Measurements from ENCODE around the gene CD164. TPM values are rescaled to one million over a fixed set of nuclear protein-coding genes. Genes with fewer than 3 reads are reported as not detected.

CD164 gene
- total and polyA plus RNA-seq, 2 of the 13 experiments (the other 11 are each of a cell fraction or from before 2014, with no cell fraction given): 222 to 293 TPM

- no peaks in the 10 kb centered on the region for H3K36me3 ChIP-seq (replicated peaks in 1 of 2; ENCODE audit: control insufficient read depth in 1 of 2, insufficient read depth in 2 of 2, low read length in 2 of 2)
- no peak overlapping the region for H3K27ac ChIP-seq (ENCODE audit: extremely low read length, insufficient read depth, low read length)
- H3K4me3 ChIP-seq (replicated peaks in 1 of 3; ENCODE audit: insufficient read depth in 1 of 3, low read depth in 2 of 3, low read length in 3 of 3): no peak overlapping the region
- H3K79me2 ChIP-seq (ENCODE audit: insufficient read depth, low read length): no peaks in the 10 kb centered on the region
- 72% methylated on average over 2 of the region's 8 CpGs for WGBS (ENCODE audit: low lambda C conversion rate)
- no TSS peak for BruUV-seq (replicated peaks)
- peaks cover 30% of the 10 kb centered on the region for H3K4me1 ChIP-seq (ENCODE audit: insufficient read depth, low read length)
- H4K20me1 ChIP-seq (ENCODE audit: insufficient read depth, low read length): no peaks in the 10 kb centered on the region
- CTCF ChIA-PET (ENCODE audit: low intra/inter-chr PET ratio, low total read pairs): no interaction called here
- DNase-seq (ENCODE audit: low spot score) (no peak), FAIRE-seq (no peak), ATAC-seq (no peak)
- no peaks in the 10 kb centered on the region for H3K9me3 ChIP-seq (ENCODE audit: low read length)
- POLR2A ChIA-PET: interaction anchor here (0.6 to 1.0 kb wide), 2 partner anchors 34 to 36 kb away, joined by 3 to 4 read pairs; partner anchors contain the start of gene CD164
- H3K27me3 ChIP-seq (ENCODE audit: control insufficient read depth in 1 of 2, insufficient read depth in 2 of 2, low read length in 2 of 2): no peaks in the 10 kb centered on the region
- in situ Hi-C loops (cut with HindIII; ENCODE audit: extremely low pct_ligation_motif_present, low pct_unique_long_range_greater_than_20kb): no loop called here
- H3K9ac ChIP-seq (ENCODE audit: insufficient read depth, low read depth, low read length): no peak overlapping the region
- intact Hi-C loops (cut with micrococcal nuclease; ENCODE audit: unreplicated experiment): no loop called here
- H2AFZ ChIP-seq (ENCODE audit: low read length): no peak overlapping the region
- no peak overlapping the region for H3K4me2 ChIP-seq (ENCODE audit: low read depth, low read length)
- TF ChIP-seq POLR2AphosphoS5 (IDR thresholded peaks at IDR 0.05; ENCODE audit: low read depth, low read length) (no peak), IRF9 (CRISPR knock-in tag; IDR thresholded peaks at IDR 0.05; ENCODE audit: borderline replicate concordance) (no peak), PRDM4 (CRISPR knock-in tag; IDR thresholded peaks at IDR 0.05; ENCODE audit: borderline replicate concordance) (no peak), ZNF660 (CRISPR knock-in tag; IDR thresholded peaks at IDR 0.05; ENCODE audit: borderline replicate concordance, low read depth) (no peak), LBX2 (CRISPR knock-in tag; IDR thresholded peaks at IDR 0.05; ENCODE audit: borderline replicate concordance) (no peak), ZGPAT (CRISPR knock-in tag; IDR thresholded peaks at IDR 0.05) (no peak), STAT5B (CRISPR knock-in tag; IDR thresholded peaks at IDR 0.05) (no peak), SNAPC4 (CRISPR knock-in tag; IDR thresholded peaks at IDR 0.05) (no peak), U2AF2 (IDR thresholded peaks at IDR 0.05; ENCODE audit: low read depth, low read length) (no peak), HNRNPL (IDR thresholded peaks at IDR 0.05; ENCODE audit: low read depth, low read length) (no peak), SMAD3 (CRISPR knock-in tag; IDR thresholded peaks at IDR 0.05) (no peak), CEBPG (CRISPR knock-in tag; IDR thresholded peaks at IDR 0.05) (no peak)
These were observed 34.0 kb downstream of the CD164 start for GRCh38 chr6:109348226-109348625.

Measured in HepG2 (cell line).